GM19467 (cell line): Measurements from ENCODE around the gene TRHDE.
"Not testable (repeated sequence)": the region's sequence is repeated elsewhere in the genome, so short reads cannot be mapped to it uniquely, and the experiment has no call there.

Experiments
- ATAC-seq: cut with Tn5 transposase; IDR thresholded peaks from one replicate; pipeline ENCODE4 v1.9.1; 2021; ENCODE audit warnings: mild to moderate bottlenecking, moderate library complexity; ENCODE audit not compliant: unreplicated experiment

Gene TRHDE

DNA sequence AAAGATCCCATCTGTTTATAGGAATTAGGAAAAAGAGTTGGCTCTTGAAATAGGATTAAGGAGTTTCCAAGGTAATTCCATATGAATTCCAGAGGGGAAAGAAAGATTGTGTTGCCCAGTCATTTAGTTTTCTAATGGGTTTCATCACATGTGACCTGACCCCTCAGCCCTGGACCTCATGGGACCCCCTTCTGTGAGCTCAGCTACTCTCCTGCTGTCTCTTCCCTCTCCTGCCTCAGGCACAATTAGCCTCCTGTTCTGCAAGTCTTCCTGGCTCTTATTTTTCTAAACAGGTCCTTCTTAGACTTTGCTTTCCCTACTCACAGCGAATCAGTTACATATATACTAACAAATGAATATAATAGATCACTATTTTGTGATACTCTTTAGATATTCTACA lies 237.7 kb downstream of the TRHDE start:
- ATAC-seq = no peak

DNA sequence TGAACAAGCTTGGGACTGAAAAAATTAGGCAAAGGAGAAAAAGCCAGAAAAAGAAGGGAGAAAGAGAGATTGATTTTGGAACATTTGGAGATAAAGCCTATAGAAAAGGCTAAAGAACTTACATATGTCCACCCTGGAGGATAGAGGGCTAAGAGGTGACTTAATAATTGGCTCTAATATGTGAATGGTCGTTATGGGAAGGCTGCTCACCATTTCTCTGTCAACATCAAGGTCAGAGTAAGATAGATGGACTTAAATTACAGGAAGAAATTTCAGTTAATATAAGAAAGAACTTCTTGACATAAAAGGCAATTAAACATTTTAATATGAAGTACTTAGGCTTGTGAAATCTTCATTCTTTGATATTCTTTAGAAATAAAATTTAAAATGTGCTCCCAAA lies 238.6 kb downstream of the TRHDE start:
- no peak for ATAC-seq

DNA sequence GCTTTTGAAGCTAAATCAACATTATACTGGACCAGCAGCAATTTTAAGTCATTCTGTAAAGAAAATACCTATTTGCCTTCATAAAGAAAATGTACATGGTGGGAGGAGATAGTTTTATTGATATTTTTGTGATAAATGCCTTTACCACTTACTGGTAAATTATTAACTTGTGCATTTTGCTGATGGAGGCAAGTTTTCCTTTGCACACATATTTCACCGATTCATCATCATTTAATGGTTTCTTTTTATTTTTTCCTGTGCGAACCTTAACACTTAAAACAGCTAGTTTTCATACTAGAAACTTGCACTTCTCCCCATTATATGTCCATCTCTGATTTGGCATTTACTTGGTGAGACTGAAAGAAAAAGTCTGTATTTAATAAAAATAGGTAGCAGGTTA lies 239.3 kb downstream of the TRHDE start:
- no peak for ATAC-seq

DNA sequence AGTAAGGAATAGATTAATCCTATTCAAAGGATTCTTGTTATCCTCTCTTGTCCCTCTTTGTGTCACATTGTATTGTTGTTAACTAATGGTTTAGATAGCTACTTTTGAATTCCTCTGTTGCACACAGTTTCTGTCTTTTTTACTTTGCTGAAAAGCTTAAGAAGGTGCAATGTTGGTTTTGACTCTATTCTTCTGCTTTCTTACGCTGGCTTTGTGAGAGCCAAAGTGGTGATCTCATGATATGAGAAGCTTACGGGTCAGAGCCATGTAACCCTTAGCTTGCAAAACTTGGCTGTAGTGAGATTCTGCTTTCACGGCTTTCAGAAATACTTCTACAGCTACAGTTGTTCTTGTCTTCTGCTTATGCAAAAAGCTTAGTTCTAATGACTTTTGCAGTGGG lies 239.7 kb downstream of the TRHDE start:
- ATAC-seq = no peak

DNA sequence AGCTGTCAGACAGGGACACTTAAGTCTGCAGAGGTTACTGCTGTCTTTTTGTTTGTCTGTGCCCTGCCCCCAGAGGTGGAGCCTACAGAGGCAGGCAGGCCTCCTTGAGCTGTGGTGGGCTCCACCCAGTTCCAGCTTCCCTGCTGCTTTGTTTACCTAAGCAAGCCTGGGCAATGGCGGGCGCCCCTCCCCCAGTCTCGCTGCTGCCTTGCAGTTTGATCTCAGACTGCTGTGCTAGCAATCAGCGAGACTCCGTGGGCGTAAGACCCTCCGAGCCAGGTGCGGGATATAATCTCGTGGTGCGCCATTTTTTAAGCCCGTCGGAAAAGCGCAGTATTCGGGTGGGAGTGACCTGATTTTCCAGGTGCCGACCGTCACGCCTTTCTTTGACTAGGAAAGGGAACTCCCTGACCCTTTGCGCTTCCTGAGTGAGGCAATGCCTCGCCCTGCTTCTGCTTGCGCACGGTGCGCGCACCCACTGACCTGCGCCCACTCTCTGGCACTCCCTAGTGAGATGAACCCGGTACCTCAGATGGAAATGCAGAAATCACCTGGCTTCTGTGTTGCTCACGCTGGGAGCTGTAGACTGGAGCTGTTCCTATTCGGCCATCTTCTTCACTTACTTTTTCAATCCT lies 248.0 kb downstream of the TRHDE start:
- ATAC-seq = not testable (repeated sequence)

DNA sequence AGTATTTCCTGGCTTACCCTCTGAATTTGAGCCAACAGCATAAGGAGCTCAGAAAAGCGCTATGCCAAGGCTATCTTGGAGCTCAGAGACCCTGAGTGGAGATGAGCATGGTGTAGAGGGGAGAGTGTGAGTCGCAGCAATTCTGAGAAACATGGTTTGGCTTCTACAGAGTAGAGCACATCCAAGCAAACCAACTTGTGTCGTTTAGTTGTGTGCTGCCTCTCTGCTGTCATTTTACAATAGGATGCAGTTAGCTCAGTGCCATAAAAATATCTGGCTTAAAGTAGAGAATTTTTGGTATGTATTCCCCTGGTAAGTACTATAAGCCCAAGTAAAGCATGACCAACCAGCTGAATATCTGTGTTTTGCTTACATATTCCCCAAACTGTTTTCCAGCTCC lies 249.2 kb downstream of the TRHDE start:
- no peak for ATAC-seq

DNA sequence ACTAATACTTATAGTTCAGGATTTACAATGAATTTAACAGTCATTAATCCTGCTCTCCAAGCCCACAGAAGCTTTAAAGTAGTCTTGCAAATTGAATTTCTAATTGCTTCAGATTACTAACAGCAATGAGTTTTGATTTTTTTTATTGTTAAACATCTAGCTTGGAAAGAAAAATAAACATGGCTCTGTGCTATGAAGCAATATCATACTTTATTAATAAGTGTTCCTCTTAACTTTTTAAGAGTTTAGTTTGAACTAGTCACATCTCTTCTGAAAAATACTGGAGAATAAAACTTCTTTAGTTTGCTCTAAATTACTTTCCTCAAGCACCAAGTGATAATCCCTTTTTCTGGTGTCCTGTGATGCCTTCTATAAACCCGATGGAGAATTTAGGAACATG lies 250.2 kb downstream of the TRHDE start:
- ATAC-seq = no peak

DNA sequence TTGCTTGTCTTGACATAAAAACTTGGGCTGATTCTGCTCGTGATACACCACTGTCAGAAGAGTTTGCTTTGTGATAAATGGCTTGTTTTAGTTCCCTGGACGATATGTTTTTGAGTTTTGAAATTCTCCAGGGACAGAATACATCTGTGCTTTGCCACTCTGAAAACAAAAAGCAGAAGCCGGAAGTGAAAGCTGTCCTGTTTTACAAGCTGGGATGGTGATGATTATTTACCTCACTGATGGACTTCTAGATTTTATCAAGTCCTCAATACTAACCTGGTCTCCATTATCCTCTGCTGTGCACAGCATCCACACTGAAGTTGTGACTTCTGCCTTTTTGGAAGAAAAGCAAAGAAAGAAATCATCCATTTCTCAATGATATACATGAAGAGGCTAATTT lies 251.6 kb downstream of the TRHDE start:
- ATAC-seq = no peak

DNA sequence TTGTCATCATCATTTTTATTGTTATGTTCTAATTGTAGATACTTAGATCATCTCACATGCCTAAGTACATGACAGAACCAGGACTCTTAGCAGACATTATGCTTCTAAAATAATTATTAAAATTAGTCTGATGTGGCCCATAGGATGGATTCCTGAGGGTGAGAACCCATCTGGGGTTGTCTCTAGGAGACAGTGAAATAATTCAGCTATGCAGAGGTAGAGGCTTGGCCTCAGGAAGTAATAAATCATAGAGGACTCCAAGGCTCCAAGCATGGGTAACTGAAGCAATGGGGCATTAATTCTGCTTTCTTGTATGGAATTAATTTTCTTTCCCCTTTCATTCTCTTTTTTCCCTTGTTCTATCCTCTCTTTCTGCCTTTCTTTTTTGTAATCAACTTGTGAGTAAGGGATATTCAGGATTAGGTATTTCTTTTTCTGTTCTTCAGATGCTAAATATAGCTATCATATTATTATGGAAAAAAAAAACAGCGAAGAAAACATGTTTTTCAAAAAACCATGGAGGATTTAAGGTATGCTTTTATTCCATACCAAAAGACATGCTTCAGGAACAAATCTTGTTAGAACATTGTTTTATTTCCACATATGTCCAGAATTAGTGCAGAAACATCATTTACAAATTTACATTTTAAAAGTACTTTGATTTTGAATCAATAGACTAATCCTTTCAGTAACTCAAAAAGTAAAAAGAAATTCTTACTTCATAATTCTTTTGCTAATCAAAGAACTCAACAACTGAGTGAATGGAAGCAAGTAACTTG lies 263.2 kb downstream of the TRHDE start:
- no peak for ATAC-seq

DNA sequence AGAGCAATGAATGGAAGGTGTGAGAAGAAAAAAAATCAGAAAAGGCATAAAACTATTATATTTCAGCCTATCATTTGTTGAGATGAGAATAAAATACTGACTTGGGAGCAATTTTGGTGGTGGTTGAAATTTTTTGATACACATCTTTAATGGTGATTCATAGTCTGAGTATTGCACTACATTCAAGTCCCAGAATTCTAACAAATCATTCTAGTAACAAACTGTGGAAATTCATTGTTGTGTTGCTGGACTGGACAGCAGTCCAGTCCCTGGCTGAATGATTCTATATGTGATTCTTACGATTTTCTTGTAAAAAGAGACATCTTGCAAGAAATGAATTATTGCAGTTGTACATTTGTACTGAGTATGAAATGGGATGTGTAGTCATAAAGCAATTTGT lies 268.6 kb downstream of the TRHDE start:
- ATAC-seq = no peak

DNA sequence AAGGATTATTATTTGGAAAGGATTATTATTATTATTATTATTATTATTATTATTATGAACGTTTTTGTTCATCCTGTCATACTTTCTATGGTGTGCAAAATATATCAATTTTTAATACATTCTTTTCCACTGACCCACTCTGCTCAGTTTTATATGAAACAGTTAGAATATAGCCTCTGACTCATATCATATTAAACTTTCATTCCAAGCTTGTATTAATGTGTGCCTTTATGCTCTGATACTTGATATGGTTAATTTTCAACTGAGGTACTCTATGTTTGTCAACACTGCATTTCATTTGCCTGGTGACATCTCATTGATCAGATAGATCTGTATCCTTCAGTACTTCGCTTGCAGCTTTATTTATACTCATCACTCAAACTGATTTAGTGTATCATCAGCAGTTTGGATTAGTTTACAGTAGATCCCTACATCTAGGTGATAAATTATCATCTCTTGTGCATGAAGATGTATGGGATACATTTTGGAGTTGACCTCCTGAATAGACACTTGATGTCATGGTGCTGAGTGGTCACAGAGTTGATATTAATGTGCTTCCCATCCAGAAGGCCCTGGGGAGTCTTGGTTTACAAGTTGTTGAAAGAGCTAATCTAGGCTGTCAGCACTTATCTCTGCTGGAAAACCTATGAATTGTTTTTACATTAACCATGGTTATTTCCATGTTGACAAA lies 271.8 kb downstream of the TRHDE start:
- ATAC-seq = no peak

DNA sequence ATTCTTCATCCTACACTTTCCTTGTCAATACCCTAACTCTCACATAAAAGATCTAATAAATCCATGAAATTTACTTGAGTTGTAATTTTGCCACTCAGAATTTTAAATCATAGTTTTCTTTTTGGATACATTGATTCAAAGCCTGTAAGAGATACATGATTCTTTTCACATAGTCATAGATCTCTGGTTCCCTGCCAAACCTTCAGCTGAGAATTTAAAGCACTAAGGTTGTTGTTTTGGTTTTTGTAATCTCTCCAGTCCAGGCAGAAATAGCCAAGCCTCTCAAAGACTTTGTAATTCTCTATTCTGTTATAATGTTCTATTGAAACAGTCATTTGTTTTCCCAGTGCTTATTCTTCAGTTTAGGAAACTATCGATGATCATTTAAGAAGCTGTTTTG lies 273.9 kb downstream of the TRHDE start:
- no peak for ATAC-seq

DNA sequence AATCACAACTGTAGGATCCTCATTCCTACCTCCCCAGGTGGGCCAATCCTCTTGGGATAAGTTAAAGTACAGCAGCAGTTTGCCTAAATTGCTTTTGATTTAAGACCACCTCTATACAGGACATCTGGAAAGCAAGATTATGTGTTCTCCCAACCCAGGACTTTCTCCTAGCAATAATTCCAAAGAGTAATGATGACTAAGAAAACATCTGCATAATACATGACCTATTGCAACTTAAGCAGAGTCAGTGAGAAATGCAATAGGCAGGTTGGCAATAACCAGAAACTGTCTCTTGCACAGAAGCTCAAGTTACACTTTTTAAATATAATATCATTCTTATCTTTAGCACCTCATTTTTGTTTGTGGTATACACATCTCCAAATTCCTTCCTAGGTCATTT lies 275.4 kb downstream of the TRHDE start:
- ATAC-seq = no peak

DNA sequence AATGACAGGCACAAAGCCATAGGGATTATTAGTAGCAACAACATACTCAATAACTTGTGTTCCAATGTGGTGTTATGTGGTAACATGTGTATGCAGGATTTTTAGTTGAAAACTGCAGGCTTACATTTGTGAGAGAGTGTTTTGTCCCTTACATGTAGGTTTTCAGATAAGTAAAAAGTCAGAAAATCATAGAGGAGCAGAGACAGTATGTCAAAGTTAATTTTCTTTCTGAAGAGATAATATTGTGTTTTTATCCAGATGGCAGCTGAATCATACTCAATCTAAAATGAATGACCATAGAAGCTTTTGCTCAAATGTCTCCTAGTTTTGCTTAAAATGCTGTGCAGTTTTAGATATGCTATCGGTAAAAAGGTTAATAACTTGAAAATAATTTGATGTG lies 277.0 kb downstream of the TRHDE start:
- ATAC-seq = no peak

DNA sequence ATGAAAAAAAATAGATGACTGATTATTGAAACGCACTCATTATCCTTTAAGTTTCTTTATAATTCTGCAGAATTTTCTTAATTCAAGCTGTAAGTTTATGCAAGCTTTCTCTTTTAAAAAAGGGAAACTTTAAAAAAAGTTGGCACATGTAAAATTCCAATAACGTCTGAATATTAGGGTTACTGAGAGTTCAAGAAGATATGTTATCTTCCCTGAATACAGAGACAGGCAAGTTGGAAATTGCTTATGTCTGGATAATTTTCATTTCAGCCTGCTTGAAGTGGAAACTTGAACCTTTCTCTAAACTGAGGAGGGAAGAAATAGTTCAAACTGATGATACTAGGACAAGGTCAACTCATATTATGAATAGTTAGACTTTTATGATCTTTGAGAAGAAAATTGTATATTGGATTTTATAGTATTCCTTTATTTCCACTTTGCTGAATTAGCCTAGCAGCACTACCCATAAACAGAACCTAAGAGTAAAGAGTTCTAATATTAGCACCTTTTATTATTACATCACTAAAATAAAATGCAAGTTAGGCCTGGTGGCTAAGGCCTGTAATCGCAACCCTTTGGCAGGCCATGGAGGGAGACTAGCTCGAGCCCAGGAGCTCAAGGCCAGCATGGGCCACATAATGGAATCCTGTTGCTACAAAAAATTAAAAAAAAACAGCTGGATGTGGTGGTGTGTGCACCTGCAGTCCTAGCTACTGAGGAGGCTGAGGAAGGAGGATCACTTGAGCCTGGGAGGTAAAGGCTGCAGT lies 288.0 kb downstream of the TRHDE start:
- ATAC-seq = no peak

DNA sequence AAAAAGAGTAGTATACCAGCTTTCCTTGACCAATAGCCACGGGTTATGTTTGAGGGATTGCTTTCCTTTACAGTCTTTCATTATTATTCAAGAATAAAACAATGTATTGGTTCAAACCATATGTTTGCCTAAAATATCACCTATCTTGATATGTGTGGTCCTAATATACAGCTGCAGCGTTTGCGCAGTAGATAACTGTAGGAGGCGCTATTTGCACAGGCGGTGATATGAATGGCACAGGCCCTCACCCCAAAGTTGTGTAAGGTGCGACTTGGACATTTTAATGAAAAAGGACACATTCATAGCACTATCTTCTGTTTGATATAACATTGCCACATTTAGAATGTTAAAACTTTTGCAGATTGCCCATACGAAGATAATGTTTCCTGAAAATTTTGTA lies 298.4 kb downstream of the TRHDE start:
- no peak for ATAC-seq

DNA sequence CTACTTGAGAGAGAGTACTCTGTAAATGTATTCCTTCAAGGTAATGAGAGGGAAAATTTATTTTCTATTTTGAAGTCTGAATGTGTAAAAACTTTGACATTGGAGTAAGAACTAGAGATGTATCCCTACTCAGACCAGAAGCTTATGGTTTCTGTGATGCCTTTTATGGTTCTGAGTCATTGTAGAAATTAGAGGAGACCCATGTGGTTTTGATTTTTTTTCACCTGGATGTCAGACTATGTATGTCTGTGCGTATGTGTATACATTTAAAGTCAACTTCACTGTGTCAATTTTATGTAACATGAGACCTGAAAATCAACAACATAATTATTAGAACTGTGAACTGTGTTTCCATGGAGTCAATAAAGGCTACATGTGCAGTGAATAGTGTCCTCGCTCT lies 302.0 kb downstream of the TRHDE start:
- ATAC-seq = no peak

DNA sequence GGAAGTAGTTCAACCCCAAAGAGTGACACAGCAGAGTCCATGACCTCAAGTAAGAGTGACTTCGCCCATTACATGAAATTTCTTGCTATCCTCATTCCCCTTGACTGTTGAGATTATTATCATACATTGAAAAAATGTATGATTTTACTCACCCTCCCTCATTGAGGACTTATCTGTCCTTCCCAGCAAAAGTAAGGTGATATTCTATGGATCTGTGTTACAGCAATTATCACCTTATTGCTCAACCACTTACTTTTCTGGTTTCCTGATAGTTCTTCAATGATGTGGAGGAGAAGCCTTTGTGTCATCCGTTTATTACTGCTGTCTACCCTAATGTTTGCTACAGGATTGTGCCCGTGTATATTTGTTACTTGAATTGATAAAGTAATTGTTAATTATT lies 306.2 kb downstream of the TRHDE start:
- ATAC-seq = no peak

DNA sequence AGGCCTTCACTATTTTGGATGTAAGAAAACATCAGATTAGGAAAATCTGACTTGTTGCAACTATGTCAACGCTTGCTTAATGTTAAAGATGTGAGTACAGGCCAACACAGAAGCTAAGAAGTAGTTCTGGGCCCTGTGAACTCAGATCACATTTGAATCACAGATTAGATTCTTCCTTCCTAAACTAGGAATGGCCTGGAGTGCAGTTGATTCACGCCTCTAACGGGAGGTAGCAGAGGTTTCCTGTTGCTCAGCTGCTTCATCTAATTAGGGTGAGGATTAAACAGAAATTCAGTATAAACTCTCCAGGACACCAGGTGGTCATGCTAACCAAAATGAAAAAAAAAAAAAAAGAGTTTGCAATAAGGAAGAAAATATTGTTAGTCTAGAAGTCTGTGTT lies 314.3 kb downstream of the TRHDE start:
- no peak for ATAC-seq

DNA sequence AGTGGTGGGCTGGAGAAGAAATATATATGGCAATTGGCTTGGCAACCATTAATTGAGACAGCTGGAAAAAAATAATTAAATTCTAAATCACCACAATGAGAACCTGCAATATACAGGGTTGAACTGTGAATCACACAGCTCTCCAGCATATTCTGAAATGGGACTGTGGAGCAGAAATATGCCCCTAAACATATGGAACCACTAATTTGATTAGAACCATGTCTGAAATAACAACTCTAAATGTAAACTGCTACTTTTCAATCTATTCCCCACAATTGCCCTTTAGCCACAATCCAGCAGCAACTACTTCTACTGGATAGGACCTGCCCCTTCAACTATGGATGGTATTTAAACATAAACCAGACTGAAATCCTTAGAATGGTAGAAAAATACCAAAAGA lies 330.4 kb downstream of the TRHDE start:
- ATAC-seq = no peak

DNA sequence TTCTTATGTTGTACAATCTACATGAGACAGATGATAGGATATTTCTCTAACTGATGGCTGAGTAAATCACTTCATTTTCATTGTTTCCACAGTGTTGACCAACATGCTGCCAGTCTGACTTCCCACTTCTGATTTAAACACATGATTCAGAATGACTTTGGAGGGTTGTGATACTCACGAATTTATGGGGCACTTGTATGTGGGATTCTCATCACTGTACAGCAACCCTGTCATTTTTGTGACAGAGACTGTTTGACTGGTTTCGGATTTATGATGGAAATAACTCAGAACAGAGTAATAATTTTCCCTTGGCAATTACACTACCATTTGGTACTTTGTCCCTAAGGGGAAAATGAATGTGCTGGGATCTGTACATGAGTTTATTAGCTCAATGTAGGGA lies 333.8 kb downstream of the TRHDE start:
- ATAC-seq = no peak

DNA sequence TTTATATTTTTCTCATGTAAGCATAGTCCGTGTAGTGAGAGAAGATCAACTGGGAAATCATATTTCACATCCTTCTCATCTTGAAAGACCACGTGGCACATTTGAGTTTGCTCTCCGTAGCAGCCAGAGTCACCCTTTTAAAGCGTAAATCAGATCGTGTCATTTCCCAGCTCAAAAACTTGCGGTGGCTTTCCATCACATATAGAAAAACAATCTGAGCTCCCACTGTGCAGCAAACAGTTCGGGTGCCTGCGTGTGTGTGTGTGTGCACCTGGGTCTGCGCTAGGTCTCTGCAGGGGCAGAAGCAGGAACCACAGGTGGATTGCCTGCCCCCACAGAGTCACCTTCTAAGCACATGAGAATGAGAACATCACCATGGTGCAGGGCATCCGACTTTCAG lies 338.2 kb downstream of the TRHDE start:
- ATAC-seq = no peak
